ENCODE results near the gene FOSL1.

The FOSL1 gene

GRCh38 chr11:65854852-65855837, 45.0 kb downstream of the FOSL1 start:
- no peak for DNase-seq (ENCODE audit: low spot score)
- no peak for TF ChIP-seq CTCF (IDR thresholded peaks at IDR 0.05; ENCODE audit: extremely low read depth, missing control alignments)

GRCh38 chr11:65854161-65854592, 46.0 kb downstream of the FOSL1 start:
- no peak for TF ChIP-seq CTCF (IDR thresholded peaks at IDR 0.05; ENCODE audit: extremely low read depth, missing control alignments)
- DNase-seq (ENCODE audit: low spot score): no peak

DNA sequence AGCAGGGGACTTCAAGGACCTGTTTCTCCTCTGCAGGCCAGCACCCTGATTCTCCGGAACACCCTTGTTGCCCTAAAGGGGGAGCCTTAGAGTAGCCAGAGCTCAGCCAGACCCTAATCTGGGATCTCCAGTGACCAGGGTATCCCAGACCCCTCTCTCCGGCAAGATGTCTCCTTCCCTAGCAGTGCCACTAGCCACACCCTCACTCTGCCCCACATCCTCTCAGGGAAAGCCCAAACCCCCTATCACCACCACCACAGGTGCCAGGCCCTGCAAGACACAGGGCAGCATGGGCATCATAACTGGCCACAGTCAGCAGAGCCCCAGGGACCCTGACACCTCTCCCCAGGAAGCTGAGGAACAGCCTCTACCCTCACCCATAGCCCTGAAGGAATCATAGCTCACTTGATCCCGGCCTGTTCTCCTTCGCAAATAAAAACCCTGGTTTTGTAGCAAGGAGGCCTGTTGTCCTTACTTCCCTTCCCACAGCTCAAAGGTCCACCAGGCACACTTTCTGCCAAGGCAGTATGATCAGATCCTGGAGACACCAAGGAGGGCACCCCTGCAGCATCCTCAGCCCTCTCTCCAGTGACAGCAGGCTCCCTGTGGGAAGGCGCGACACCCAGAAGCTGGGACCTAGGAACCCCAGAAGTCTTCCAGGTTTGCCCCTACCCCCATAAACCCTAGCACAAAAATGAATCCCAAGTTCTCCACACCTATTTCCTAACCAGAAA, 46.8 kb downstream of the FOSL1 start:
- no peak for DNase-seq (ENCODE audit: low spot score)

DNA sequence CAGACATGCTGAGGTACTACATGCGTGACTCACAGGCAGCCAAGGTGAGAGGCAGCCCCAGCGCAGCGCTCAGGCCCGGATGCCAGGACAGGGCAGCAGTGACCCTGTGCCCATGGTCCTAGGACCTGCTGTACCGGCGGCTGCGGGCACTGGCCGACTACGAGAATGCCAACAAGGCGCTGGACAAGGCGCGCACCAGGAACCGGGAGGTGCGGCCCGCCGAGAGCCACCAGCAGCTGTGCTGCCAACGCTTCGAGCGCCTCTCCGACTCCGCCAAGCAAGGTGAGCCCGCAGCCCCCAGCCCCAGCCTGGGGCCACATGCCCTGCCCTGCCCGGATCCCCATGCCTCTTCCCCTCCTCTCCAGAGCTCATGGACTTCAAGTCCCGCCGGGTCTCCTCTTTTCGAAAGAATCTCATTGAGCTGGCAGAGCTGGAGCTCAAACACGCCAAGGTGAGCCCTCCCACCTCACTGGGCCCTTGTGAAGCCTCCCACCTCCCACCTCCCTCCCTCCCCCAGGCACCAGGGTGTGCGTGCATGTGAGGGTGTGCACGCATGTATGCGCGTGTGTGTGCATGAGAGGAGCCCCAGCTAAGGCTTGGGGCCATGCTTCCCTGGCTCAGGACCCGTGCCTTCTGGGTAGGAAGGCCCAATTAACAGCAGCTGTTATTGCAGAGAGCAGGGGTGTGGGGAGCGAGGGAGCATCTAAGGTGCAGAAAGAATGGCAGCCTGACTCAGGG, 47.5 kb downstream of the FOSL1 start:
- DNase-seq (ENCODE audit: low spot score): no peak
- no peak for TF ChIP-seq CTCF (IDR thresholded peaks at IDR 0.05; ENCODE audit: extremely low read depth, missing control alignments)

More for the DNA sequence above, 46.8 kb downstream of the FOSL1 start:
- no peak for TF ChIP-seq CTCF (IDR thresholded peaks at IDR 0.05; ENCODE audit: extremely low read depth, missing control alignments)

DNA sequence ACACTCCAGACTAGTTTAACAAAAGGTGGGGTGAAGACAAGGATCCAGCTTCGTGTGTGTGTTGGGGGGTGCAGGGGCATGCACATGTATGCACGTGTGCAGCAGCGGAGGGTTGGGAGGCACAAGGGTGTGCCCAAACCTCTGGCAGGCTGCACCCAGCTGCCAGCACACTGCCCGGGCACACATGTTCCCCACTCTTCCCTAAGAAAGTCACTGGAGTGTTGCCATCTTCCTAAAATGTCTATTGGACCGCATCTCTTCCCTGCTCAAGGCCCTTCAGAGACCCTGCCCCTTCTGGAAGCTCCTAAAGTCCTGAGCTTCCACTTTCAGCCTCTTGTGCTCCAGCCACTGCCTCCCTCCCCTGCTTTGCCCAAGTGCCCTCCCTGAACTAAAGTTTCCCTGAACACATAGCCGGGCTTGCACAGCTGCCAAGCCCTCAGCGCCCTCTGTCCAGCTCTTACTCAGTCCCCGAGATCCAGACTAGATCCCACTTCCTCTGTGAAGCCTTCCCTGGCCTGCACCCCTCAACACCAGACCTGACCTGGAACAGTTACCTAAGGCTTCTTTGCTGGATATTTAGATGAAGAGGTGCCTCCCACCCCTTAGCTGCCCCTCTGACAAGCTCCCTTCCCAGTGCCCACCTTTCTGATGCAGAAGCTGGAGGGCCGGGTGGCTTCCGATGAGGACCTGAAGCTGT, 48.2 kb downstream of the FOSL1 start:
- no peak for DNase-seq (ENCODE audit: low spot score)
- TF ChIP-seq CTCF (IDR thresholded peaks at IDR 0.05; ENCODE audit: extremely low read depth, missing control alignments): no peak

DNA sequence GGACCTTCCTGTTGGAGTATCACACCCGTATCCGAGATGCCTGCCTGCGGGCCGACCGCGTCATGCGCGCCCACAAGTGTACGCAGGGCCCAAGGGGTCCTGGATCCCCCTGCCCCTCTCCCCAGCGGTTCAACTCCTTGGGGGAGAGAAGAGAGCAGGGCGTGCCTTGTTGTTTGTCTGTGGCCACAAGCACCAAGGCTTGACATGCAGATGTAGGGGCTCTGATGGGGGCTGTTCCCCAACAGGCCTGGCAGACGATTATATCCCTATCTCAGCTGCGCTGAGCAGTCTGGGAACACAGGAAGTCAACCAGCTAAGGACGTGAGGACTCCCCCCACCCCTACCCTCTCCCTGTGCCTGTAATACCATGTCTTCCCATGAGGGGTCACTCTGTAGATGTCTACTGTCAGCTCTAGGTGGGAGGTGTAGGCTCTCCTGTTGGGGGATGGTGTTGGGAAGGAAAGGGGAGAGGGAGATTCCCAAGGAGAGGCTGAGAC, 49.1 kb downstream of the FOSL1 start:
- DNase-seq (ENCODE audit: low spot score): no peak
- TF ChIP-seq CTCF (IDR thresholded peaks at IDR 0.05; ENCODE audit: extremely low read depth, missing control alignments): no peak
